Measurements from ENCODE around the gene STPG4.

- no peak for TF ChIP-seq POLR2AphosphoS5 (IDR thresholded peaks at IDR 0.05; ENCODE audit: low read depth, low read length)
- no peak for TF ChIP-seq POLR2A (IDR thresholded peaks at IDR 0.05; ENCODE audit: low read depth, low read length)
- TF ChIP-seq TAF1 (IDR thresholded peaks at IDR 0.05; ENCODE audit: borderline replicate concordance, low read depth, low read length): no peak
These were observed 28.3 kb downstream of the STPG4 start for GRCh38 chr2:47126783-47127182.
